GM23338 (cell line): Measurements from ENCODE around the gene GNMT. TPM values are rescaled to one million over a fixed set of nuclear protein-coding genes. Genes with fewer than 3 reads are reported as not detected.

Experiments used
- ATAC-seq: fragments of 200-7000 bp; cut with Tn5 transposase; 3 replicates; pipeline ENCODE4 v1.9.1; 2020
- DNase-seq: peaks from one replicate; pipeline ENCODE4 v3.0.0-alpha.2; 2015; ENCODE audit warnings: low spot score
- H2AFZ ChIP-seq: fragments of 200-600 bp; sonication (generic); 2 replicates; pipeline ENCODE4 v1.8.0; 2016; ENCODE audit warnings: antibody characterized with exemption, mild to moderate bottlenecking, moderate library complexity
- H3F3A ChIP-seq: fragments of 200-600 bp; sonication (generic); replicated peaks from 2 replicates; pipeline ENCODE4 v1.8.0; 2017; ENCODE audit warnings: antibody characterized with exemption, mixed run types, low read depth
- H3K27ac ChIP-seq: fragments of 200-600 bp; sonication (generic); 2 replicates; pipeline ENCODE4 v1.6.1; 2016; ENCODE audit warnings: low read depth
- H3K27me3 ChIP-seq: fragments of 200-600 bp; sonication (generic); 2 replicates; pipeline ENCODE4 v1.8.0; 2016; ENCODE audit warnings: mild to moderate bottlenecking, mixed run types, moderate library complexity; ENCODE audit not compliant: insufficient read depth
- H3K36me3 ChIP-seq: fragments of 200-600 bp; sonication (generic); 2 replicates; pipeline ENCODE4 v1.8.0; 2016; ENCODE audit warnings: mild to moderate bottlenecking; ENCODE audit not compliant: insufficient read depth
- H3K4me1 ChIP-seq: fragments of 200-600 bp; sonication (generic); 2 replicates; pipeline ENCODE4 v1.8.0; 2016; ENCODE audit warnings: mild to moderate bottlenecking, moderate library complexity; ENCODE audit not compliant: insufficient read depth
- H3K4me2 ChIP-seq: fragments of 200-600 bp; sonication (generic); 2 replicates; pipeline ENCODE4 v1.7.1; 2017; ENCODE audit warnings: mixed run types
- H3K4me3 ChIP-seq: fragments of 200-600 bp; sonication (generic); 2 replicates; pipeline ENCODE4 v1.6.1; 2016; ENCODE audit warnings: mixed run types
- H3K79me2 ChIP-seq: fragments of 200-600 bp; sonication (generic); replicated peaks from 2 replicates; pipeline ENCODE4 v1.8.0; 2017; ENCODE audit warnings: mild to moderate bottlenecking; ENCODE audit not compliant: insufficient read depth
- H3K9me2 ChIP-seq: fragments of 200-600 bp; sonication (generic); 2 replicates; pipeline ENCODE4 v1.8.0; 2017; ENCODE audit not compliant: insufficient read depth
- H4K20me1 ChIP-seq: fragments of 200-600 bp; sonication (generic); replicated peaks from 2 replicates; pipeline ENCODE4 v1.8.0; 2017; ENCODE audit warnings: mild to moderate bottlenecking; ENCODE audit not compliant: insufficient read depth
- H3K27ac Mint-ChIP-seq: 2 replicates; pipeline ENCODE4 v1.8.0; 2020; ENCODE audit warnings: inconsistent platforms, mild to moderate bottlenecking, moderate library complexity, mixed read lengths
- H3K27me3 Mint-ChIP-seq: 3 replicates; pipeline ENCODE4 v1.8.0; 2022; ENCODE audit warnings: low read depth, mild to moderate bottlenecking, moderate library complexity, mixed read lengths, inconsistent platforms; ENCODE audit not compliant: insufficient read depth, poor library complexity
- H3K36me3 Mint-ChIP-seq: 3 replicates; pipeline ENCODE4 v1.8.0; 2021; ENCODE audit warnings: low read depth, mild to moderate bottlenecking, inconsistent platforms, moderate library complexity, mixed read lengths
- H3K4me1 Mint-ChIP-seq: 3 replicates; pipeline ENCODE4 v1.8.0; 2020; ENCODE audit warnings: mild to moderate bottlenecking, inconsistent platforms, mixed read lengths
- H3K4me3 Mint-ChIP-seq: 3 replicates; pipeline ENCODE4 v1.8.0; 2021; ENCODE audit warnings: moderate library complexity, mild to moderate bottlenecking, inconsistent platforms, mixed read lengths
- H3K9me3 Mint-ChIP-seq: 3 replicates; pipeline ENCODE4 v1.8.0; 2020; ENCODE audit warnings: moderate library complexity, mild to moderate bottlenecking, inconsistent platforms, mixed read lengths
- CREB1 ChIP-seq: fragments of 250-450 bp; sonication (Bioruptor Pico); IDR thresholded peaks from 2 replicates; pipeline ENCODE4 v1.5.0; 2020; ENCODE audit warnings: low read depth, mild to moderate bottlenecking, moderate library complexity
- ETS1 ChIP-seq: IDR thresholded peaks from 2 replicates; pipeline ENCODE4 v1.6.1; 2016; ENCODE audit warnings: antibody characterized with exemption
- EZH2 ChIP-seq: fragments of 200-600 bp; sonication (generic); IDR thresholded peaks from one replicate; pipeline ENCODE4 v1.8.0; 2017; ENCODE audit warnings: antibody characterized with exemption, mild to moderate bottlenecking, low read depth; ENCODE audit not compliant: unreplicated experiment
- EZH2phosphoT487 ChIP-seq: fragments of 200-600 bp; sonication (generic); IDR thresholded peaks from one replicate; pipeline ENCODE4 v1.8.1; 2018; ENCODE audit warnings: antibody characterized with exemption; ENCODE audit not compliant: unreplicated experiment
- NANOG ChIP-seq: IDR thresholded peaks from 2 replicates; pipeline ENCODE4 v1.6.1; 2016; ENCODE audit warnings: antibody characterized with exemption, borderline replicate concordance
- POLR2AphosphoS5 ChIP-seq: IDR thresholded peaks from 2 replicates; pipeline ENCODE4 v1.6.1; 2016; ENCODE audit warnings: antibody characterized with exemption, low read depth
- STAT1 ChIP-seq: IDR thresholded peaks from one replicate; pipeline ENCODE4 v1.6.1; 2016; ENCODE audit warnings: antibody characterized with exemption; ENCODE audit not compliant: unreplicated experiment
- ZNF114 ChIP-seq: fragments of 250-450 bp; sonication (Bioruptor Pico); IDR thresholded peaks from 2 replicates; pipeline ENCODE4 v1.5.0; 2020; ENCODE audit warnings: mild to moderate bottlenecking, moderate library complexity
- polyA plus RNA-seq: library from polyadenylated mRNA; unstranded; fragments of >200 nt; fragmentation: Nextera tagmentation; extraction: Ambion mirVana; gene quantifications from 2 replicates; pipeline ENCODE4 v1.2.1, GENCODE V29; 2016
- total RNA-seq: library from RNA; depleted of rRNA; stranded (reverse); fragments of >200 nt; shearing (Covaris generic); gene quantifications from 2 replicates; pipeline ENCODE4 v1.2.3, GENCODE V29; 2014
- TF ChIP-seq, protein P1 (sequence below), 2 experiments: fragments of 200-600 bp in 1 of 2; sonication (generic) in 1 of 2; conservative IDR thresholded peaks; 2 replicates each; pipeline versions ENCODE4 v1.5.1 to v1.6.1; 2016 to 2017; ENCODE audit warnings: antibody characterized with exemption in 2 of 2, low read depth in 2 of 2, mild to moderate bottlenecking in 2 of 2, moderate library complexity in 1 of 2
- TF ChIP-seq, protein P2 (sequence below): fragments of 250-450 bp; sonication (Bioruptor Pico); IDR thresholded peaks from 2 replicates; pipeline ENCODE4 v1.5.0; 2020; ENCODE audit warnings: mild to moderate bottlenecking, moderate library complexity

The GNMT gene
- total and polyA plus RNA-seq, 2 experiments from 2014 or later, result 0.52 TPM; not detected in 1

- H3F3A ChIP-seq, result 0 out of 2 replicates have a peak, but pooled peaks cover 10% of the 10 kb centered on the region
- TF ChIP-seq CREB1 (CRISPR knock-in tag) (no peak), EZH2 (no peak), ZNF114 (CRISPR knock-in tag) (no peak), POLR2AphosphoS5 (no peak), STAT1 (no peak), ETS1 (no peak), NANOG (no peak)
- TF ChIP-seq, protein P1, sequence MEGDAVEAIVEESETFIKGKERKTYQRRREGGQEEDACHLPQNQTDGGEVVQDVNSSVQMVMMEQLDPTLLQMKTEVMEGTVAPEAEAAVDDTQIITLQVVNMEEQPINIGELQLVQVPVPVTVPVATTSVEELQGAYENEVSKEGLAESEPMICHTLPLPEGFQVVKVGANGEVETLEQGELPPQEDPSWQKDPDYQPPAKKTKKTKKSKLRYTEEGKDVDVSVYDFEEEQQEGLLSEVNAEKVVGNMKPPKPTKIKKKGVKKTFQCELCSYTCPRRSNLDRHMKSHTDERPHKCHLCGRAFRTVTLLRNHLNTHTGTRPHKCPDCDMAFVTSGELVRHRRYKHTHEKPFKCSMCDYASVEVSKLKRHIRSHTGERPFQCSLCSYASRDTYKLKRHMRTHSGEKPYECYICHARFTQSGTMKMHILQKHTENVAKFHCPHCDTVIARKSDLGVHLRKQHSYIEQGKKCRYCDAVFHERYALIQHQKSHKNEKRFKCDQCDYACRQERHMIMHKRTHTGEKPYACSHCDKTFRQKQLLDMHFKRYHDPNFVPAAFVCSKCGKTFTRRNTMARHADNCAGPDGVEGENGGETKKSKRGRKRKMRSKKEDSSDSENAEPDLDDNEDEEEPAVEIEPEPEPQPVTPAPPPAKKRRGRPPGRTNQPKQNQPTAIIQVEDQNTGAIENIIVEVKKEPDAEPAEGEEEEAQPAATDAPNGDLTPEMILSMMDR (conservative IDR thresholded peaks at IDR 0.05; ENCODE audit: low read depth in 2 of 2), result no peak
- H3K9me2 ChIP-seq, result no peaks in the 10 kb centered on the region
- H3K27me3 ChIP-seq, result no peaks in the 10 kb centered on the region
- peak; percentile 21 for DNase-seq
- peaks cover 20% of the 10 kb centered on the region for H3K36me3 ChIP-seq
- no peak overlapping the region for H3K4me3 ChIP-seq
- peaks cover 7% of the 10 kb centered on the region; the same call in 1 of the 2 replicates for H4K20me1 ChIP-seq
- Mint-ChIP-seq H3K36me3 (peaks cover 67% of the 10 kb centered on the region), H3K27ac (peak overlapping the region; percentile 24), H3K4me1 (peaks cover 16% of the 10 kb centered on the region), H3K9me3 (no peaks in the 10 kb centered on the region), H3K4me3 (no peak overlapping the region; the same call in 2 of the 3 replicates), H3K27me3 (peaks cover 11% of the 10 kb centered on the region)
- peak; percentile 70 for ATAC-seq
- H2AFZ ChIP-seq, result no peak overlapping the region
- H3K4me1 ChIP-seq, result no peaks in the 10 kb centered on the region
- peaks cover 13% of the 10 kb centered on the region for H3K79me2 ChIP-seq
- H3K4me2 ChIP-seq, result no peak overlapping the region
- 0 out of 2 replicates have a peak overlapping the region, but pooled peaks have one; percentile 37 for H3K27ac ChIP-seq
Observed at GRCh38 chr6:42938987-42939809, 21.4 kb upstream of the GNMT start.

- peaks cover 67% of the 10 kb centered on the region for H3K36me3 Mint-ChIP-seq
- H3K4me3 Mint-ChIP-seq, result no peak overlapping the region
- H3K4me1 Mint-ChIP-seq, result peaks cover 16% of the 10 kb centered on the region
- H2AFZ ChIP-seq, result no peak overlapping the region
- no peaks in the 10 kb centered on the region for H3K27me3 ChIP-seq
- H3K4me3 ChIP-seq, result no peak overlapping the region
- 0 out of 2 replicates have a peak overlapping the region, but pooled peaks have one; percentile 37 for H3K27ac ChIP-seq
- peak overlapping the region; percentile 24 for H3K27ac Mint-ChIP-seq
- no peak overlapping the region for H3K4me2 ChIP-seq
- peaks cover 19% of the 10 kb centered on the region for H3K36me3 ChIP-seq
- no peaks in the 10 kb centered on the region for H3K4me1 ChIP-seq
- peaks cover 11% of the 10 kb centered on the region; the same call in 1 of the 2 replicates for H3K79me2 ChIP-seq
- ATAC-seq (no peak), DNase-seq (no peak)
- H3F3A ChIP-seq, result 0 out of 2 replicates have a peak, but pooled peaks cover 8% of the 10 kb centered on the region
- H3K9me2 ChIP-seq, result no peaks in the 10 kb centered on the region
- peaks cover 11% of the 10 kb centered on the region for H3K27me3 Mint-ChIP-seq
- H3K9me3 Mint-ChIP-seq, result no peaks in the 10 kb centered on the region
- peaks cover 7% of the 10 kb centered on the region; the same call in 1 of the 2 replicates for H4K20me1 ChIP-seq
- TF ChIP-seq, protein P2, sequence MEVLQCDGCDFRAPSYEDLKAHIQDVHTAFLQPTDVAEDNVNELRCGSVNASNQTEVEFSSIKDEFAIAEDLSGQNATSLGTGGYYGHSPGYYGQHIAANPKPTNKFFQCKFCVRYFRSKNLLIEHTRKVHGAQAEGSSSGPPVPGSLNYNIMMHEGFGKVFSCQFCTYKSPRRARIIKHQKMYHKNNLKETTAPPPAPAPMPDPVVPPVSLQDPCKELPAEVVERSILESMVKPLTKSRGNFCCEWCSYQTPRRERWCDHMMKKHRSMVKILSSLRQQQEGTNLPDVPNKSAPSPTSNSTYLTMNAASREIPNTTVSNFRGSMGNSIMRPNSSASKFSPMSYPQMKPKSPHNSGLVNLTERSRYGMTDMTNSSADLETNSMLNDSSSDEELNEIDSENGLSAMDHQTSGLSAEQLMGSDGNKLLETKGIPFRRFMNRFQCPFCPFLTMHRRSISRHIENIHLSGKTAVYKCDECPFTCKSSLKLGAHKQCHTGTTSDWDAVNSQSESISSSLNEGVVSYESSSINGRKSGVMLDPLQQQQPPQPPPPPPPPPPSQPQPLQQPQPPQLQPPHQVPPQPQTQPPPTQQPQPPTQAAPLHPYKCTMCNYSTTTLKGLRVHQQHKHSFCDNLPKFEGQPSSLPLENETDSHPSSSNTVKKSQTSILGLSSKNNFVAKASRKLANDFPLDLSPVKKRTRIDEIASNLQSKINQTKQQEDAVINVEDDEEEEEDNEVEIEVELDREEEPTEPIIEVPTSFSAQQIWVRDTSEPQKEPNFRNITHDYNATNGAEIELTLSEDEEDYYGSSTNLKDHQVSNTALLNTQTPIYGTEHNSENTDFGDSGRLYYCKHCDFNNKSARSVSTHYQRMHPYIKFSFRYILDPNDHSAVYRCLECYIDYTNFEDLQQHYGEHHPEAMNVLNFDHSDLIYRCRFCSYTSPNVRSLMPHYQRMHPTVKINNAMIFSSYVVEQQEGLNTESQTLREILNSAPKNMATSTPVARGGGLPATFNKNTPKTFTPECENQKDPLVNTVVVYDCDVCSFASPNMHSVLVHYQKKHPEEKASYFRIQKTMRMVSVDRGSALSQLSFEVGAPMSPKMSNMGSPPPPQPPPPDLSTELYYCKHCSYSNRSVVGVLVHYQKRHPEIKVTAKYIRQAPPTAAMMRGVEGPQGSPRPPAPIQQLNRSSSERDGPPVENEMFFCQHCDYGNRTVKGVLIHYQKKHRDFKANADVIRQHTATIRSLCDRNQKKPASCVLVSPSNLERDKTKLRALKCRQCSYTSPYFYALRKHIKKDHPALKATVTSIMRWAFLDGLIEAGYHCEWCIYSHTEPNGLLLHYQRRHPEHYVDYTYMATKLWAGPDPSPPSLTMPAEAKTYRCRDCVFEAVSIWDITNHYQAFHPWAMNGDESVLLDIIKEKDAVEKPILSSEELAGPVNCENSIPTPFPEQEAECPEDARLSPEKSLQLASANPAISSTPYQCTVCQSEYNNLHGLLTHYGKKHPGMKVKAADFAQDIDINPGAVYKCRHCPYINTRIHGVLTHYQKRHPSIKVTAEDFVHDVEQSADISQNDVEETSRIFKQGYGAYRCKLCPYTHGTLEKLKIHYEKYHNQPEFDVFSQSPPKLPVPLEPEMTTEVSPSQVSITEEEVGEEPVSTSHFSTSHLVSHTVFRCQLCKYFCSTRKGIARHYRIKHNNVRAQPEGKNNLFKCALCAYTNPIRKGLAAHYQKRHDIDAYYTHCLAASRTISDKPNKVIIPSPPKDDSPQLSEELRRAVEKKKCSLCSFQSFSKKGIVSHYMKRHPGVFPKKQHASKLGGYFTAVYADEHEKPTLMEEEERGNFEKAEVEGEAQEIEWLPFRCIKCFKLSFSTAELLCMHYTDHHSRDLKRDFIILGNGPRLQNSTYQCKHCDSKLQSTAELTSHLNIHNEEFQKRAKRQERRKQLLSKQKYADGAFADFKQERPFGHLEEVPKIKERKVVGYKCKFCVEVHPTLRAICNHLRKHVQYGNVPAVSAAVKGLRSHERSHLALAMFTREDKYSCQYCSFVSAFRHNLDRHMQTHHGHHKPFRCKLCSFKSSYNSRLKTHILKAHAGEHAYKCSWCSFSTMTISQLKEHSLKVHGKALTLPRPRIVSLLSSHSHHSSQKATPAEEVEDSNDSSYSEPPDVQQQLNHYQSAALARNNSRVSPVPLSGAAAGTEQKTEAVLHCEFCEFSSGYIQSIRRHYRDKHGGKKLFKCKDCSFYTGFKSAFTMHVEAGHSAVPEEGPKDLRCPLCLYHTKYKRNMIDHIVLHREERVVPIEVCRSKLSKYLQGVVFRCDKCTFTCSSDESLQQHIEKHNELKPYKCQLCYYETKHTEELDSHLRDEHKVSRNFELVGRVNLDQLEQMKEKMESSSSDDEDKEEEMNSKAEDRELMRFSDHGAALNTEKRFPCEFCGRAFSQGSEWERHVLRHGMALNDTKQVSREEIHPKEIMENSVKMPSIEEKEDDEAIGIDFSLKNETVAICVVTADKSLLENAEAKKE (CRISPR knock-in tag), result no peak
- TF ChIP-seq ETS1 (no peak), EZH2 (no peak), EZH2phosphoT487 (no peak), CREB1 (CRISPR knock-in tag) (no peak)
Observed at GRCh38 chr6:42939810-42940167, 20.8 kb upstream of the GNMT start.
